HEK293 (cell line): ENCODE measurements around the gene RNF222.

Experiments used
- BCL11A ChIP-seq: fragments of 450-650 bp; formaldehyde crosslinking; IDR thresholded peaks from 2 replicates; pipeline ENCODE4 v1.5.1; 2016; ENCODE audit warnings: low read depth, missing biosample characterization, missing genetic modification characterization
- KLF16 ChIP-seq: fragments of 450-650 bp; formaldehyde crosslinking; IDR thresholded peaks from 2 replicates; pipeline ENCODE4 v1.5.1; 2017; ENCODE audit warnings: missing biosample characterization, missing genetic modification characterization
- ZNF121 ChIP-seq: fragments of 450-650 bp; formaldehyde crosslinking; IDR thresholded peaks from 2 replicates; pipeline ENCODE4 v1.5.1; 2016; ENCODE audit warnings: missing biosample characterization, missing genetic modification characterization
- ZNF169 ChIP-seq: fragments of 450-650 bp; formaldehyde crosslinking; IDR thresholded peaks from 2 replicates; pipeline ENCODE4 v1.5.1; 2016; ENCODE audit warnings: missing biosample characterization, missing genetic modification characterization
- ZNF24 ChIP-seq: fragments of 450-650 bp; formaldehyde crosslinking; IDR thresholded peaks from 2 replicates; pipeline ENCODE4 v1.5.1; 2016; ENCODE audit warnings: missing biosample characterization, missing genetic modification characterization
- ZNF311 ChIP-seq: fragments of 450-650 bp; formaldehyde crosslinking; IDR thresholded peaks from 2 replicates; pipeline ENCODE4 v1.5.1; 2017; ENCODE audit warnings: missing biosample characterization, missing genetic modification characterization, borderline replicate concordance
- ZNF660 ChIP-seq: fragments of 450-650 bp; IDR thresholded peaks from 2 replicates; pipeline ENCODE4 v1.5.1; 2018; ENCODE audit warnings: missing biosample characterization, mild to moderate bottlenecking, missing genetic modification characterization
- ZNF837 ChIP-seq: fragments of 450-650 bp; formaldehyde crosslinking; IDR thresholded peaks from 2 replicates; pipeline ENCODE4 v1.5.1; 2016; ENCODE audit warnings: missing biosample characterization, missing genetic modification characterization
- TF ChIP-seq, protein P1 (sequence below): fragments of 450-650 bp; formaldehyde crosslinking; IDR thresholded peaks from 2 replicates; pipeline ENCODE4 v1.5.1; 2016; ENCODE audit warnings: missing biosample characterization, missing genetic modification characterization
- TF ChIP-seq, protein P2 (sequence below): fragments of 450-650 bp; formaldehyde crosslinking; IDR thresholded peaks from 2 replicates; pipeline ENCODE4 v1.5.1; 2016; ENCODE audit warnings: missing biosample characterization, missing genetic modification characterization

GRCh38 chr17:8406174-8406573, 8.5 kb upstream of the RNF222 start:
- TF ChIP-seq ZNF660 (no peak), ZNF24 (tag by site-specific recombination) (no peak), BCL11A (tag by site-specific recombination) (no peak), ZNF311 (no peak), ZNF169 (no peak), ZNF121 (tag by site-specific recombination) (no peak), KLF16 (no peak), ZNF837 (no peak)
- TF ChIP-seq, protein P1, sequence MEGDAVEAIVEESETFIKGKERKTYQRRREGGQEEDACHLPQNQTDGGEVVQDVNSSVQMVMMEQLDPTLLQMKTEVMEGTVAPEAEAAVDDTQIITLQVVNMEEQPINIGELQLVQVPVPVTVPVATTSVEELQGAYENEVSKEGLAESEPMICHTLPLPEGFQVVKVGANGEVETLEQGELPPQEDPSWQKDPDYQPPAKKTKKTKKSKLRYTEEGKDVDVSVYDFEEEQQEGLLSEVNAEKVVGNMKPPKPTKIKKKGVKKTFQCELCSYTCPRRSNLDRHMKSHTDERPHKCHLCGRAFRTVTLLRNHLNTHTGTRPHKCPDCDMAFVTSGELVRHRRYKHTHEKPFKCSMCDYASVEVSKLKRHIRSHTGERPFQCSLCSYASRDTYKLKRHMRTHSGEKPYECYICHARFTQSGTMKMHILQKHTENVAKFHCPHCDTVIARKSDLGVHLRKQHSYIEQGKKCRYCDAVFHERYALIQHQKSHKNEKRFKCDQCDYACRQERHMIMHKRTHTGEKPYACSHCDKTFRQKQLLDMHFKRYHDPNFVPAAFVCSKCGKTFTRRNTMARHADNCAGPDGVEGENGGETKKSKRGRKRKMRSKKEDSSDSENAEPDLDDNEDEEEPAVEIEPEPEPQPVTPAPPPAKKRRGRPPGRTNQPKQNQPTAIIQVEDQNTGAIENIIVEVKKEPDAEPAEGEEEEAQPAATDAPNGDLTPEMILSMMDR (tag by site-specific recombination), result no peak
- TF ChIP-seq, protein P2, sequence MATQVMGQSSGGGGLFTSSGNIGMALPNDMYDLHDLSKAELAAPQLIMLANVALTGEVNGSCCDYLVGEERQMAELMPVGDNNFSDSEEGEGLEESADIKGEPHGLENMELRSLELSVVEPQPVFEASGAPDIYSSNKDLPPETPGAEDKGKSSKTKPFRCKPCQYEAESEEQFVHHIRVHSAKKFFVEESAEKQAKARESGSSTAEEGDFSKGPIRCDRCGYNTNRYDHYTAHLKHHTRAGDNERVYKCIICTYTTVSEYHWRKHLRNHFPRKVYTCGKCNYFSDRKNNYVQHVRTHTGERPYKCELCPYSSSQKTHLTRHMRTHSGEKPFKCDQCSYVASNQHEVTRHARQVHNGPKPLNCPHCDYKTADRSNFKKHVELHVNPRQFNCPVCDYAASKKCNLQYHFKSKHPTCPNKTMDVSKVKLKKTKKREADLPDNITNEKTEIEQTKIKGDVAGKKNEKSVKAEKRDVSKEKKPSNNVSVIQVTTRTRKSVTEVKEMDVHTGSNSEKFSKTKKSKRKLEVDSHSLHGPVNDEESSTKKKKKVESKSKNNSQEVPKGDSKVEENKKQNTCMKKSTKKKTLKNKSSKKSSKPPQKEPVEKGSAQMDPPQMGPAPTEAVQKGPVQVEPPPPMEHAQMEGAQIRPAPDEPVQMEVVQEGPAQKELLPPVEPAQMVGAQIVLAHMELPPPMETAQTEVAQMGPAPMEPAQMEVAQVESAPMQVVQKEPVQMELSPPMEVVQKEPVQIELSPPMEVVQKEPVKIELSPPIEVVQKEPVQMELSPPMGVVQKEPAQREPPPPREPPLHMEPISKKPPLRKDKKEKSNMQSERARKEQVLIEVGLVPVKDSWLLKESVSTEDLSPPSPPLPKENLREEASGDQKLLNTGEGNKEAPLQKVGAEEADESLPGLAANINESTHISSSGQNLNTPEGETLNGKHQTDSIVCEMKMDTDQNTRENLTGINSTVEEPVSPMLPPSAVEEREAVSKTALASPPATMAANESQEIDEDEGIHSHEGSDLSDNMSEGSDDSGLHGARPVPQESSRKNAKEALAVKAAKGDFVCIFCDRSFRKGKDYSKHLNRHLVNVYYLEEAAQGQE (tag by site-specific recombination), result no peak
